Epidermal melanocyte (primary cell): ENCODE results near the gene DAND5.
A peak's percentile ranks its signal among the peaks of the same experiment; 100 is the strongest.

Experiments used
- DNase-seq: peaks from one replicate; pipeline ENCODE4 v3.0.0; 2011; ENCODE audit warnings: low spot score; ENCODE audit not compliant: insufficient read length

DAND5 gene

GRCh38 chr19:13022111-13022858, 52.9 kb downstream of the DAND5 start:
- DNase-seq, result no peak

DNA sequence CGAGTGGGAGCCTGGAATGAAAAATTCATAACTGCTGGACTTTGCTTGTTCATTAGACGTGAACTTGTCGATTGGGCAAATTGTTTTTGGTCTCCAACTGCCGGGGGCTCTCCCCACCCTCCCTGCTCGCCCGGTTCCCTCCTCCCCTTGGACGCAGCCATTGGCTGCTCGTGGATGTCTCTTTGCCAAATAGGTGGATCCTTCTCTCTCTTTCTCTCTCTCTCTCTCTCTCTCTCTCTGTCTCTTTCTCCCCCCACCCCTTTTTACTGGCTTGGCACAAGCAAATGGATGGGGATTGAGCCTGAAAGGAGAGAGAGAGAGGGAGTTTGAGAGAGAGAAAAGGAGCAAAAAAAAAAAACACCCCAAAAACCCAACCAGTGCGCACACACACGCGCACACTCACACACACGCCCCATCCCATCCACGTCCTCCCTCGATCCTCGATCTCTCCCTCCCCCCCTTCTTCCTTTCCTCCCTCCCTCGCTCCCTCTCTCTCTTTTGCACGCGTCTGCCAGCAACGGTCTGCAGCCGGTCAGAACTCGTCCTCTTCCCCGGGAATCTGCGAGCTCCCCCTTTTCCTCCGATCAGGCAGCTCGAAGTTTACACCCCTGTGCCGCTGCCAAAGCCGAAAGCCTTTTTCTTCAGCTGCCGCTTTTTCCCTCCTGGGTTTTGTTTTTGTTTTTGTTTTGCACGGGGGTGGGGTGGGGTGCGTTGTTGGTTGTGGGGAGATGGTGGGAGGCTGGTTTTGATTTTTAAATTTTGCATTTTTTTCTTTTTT, 53.7 kb downstream of the DAND5 start:
- peak; percentile 89 for DNase-seq

DNA sequence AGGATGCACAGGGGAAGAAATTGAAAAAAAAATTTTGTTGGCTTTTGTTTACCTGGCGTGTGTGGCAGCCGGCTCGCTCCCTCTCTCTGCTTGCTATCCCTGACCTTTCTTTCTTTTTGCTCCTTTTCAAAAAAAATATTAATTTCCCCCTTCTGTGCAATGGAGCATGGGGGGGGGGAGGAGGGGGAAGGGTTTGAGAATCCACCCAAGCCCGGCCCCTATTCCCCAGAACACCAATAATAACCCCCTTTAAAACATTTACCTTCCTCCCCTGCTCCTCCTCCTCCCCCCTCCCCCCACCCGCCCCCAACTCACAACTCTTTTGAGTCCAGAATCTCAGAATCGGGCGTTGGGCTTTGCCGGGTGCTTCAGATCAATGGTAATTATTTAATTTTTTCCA, 54.3 kb downstream of the DAND5 start:
- DNase-seq, result no peak
